Ascending aorta (tissue), 2 donors: Measurements from ENCODE around the gene GPR171. TPM values are rescaled to one million over a fixed set of nuclear protein-coding genes. Genes with fewer than 3 reads are reported as not detected.
"Not testable (repeated sequence)": the region's sequence is repeated elsewhere in the genome, so short reads cannot be mapped to it uniquely, and the experiment has no call there.

Experiments used
- DNase-seq, 2 donors: peaks; one replicate each; pipeline ENCODE4 v3.0.0-alpha.2; 2019; ENCODE audit warnings: low spot score in 2 of 2
- H3K27ac ChIP-seq, 2 donors: fragments of 200-600 bp; sonication (generic); one replicate each; pipeline ENCODE4 v1.5.1; 2016 to 2017; ENCODE audit warnings: mild to moderate bottlenecking in 1 of 2
- H3K27me3 ChIP-seq: fragments of 200-600 bp; sonication (generic); one replicate; pipeline ENCODE4 v1.5.1; 2017
- H3K36me3 ChIP-seq, 2 donors: fragments of 200-600 bp; sonication (generic); one replicate each; pipeline ENCODE4 v1.5.1; 2016
- H3K4me1 ChIP-seq, 2 donors: fragments of 200-600 bp; sonication (generic); one replicate each; pipeline ENCODE4 v1.5.1; 2016 to 2017; ENCODE audit warnings: mild to moderate bottlenecking in 1 of 2
- H3K4me3 ChIP-seq, 2 donors: fragments of 200-600 bp; sonication (generic); one replicate each; pipeline ENCODE4 v1.5.1; 2016 to 2017; ENCODE audit warnings: mild to moderate bottlenecking in 1 of 2
- H3K9me3 ChIP-seq, 2 donors: fragments of 200-600 bp; sonication (generic); one replicate each; pipeline ENCODE4 v1.5.1; 2016
- CTCF ChIP-seq, 3 experiments: fragments of 200-600 bp in 2 of 3; fragments of 450-650 bp in 1 of 3; sonication (generic) in 2 of 3; IDR thresholded peaks; one replicate each; pipeline ENCODE4 v1.5.1; 2016 to 2019; ENCODE audit warnings: antibody characterized with exemption in 3 of 3, mild to moderate bottlenecking in 1 of 3, moderate library complexity in 1 of 3
- intact Hi-C: fragments of 100-400 bp; cut with DNase I; formaldehyde crosslinking; loops from one replicate; pipeline ENCODE4 v1.15.1; 2023
- total RNA-seq: library from RNA; depleted of rRNA; stranded (reverse); fragments of >200 nt; gene quantifications from one replicate; pipeline ENCODE4 v1.1.0, GENCODE V29; 2016

GPR171 gene
- total RNA-seq, 1 donor from 2014 or later, result 3.2 TPM

- Histone ChIP-seq H3K4me1 (peaks cover 6% of the 10 kb centered on the region in 2 donors), H3K27me3 (no peaks in the 10 kb centered on the region), H3K36me3 (no peaks in the 10 kb centered on the region), H3K9me3 (no peaks in the 10 kb centered on the region), H3K4me3 (no peak overlapping the region), H3K27ac (no peak overlapping the region)
- DNase-seq, result no peak
- intact Hi-C loops, result no loop called here
- TF ChIP-seq CTCF (IDR thresholded peaks at IDR 0.05), result no peak
Measured at GRCh38 chr3:151232991-151233390, 30.0 kb upstream of the GPR171 start.

GRCh38 chr3:151232403-151232802, 29.4 kb upstream of the GPR171 start:
- H3K9me3 ChIP-seq, H3K4me1 ChIP-seq, H3K36me3 ChIP-seq, H3K27ac ChIP-seq, H3K27me3 ChIP-seq, H3K4me3 ChIP-seq, DNase-seq, intact Hi-C loops: not testable (repeated sequence)

GRCh38 chr3:151230646-151231045, 27.6 kb upstream of the GPR171 start:
- DNase-seq, result no peak
- no peak for TF ChIP-seq CTCF (IDR thresholded peaks at IDR 0.05)
- no peaks in the 10 kb centered on the region for H3K9me3 ChIP-seq
- H3K4me3 ChIP-seq, result no peak overlapping the region
- no peaks in the 10 kb centered on the region for H3K27me3 ChIP-seq
- no peaks in the 10 kb centered on the region for H3K36me3 ChIP-seq
- peaks cover 6 to 8% of the 10 kb centered on the region in 2 donors for H3K4me1 ChIP-seq
- no peak overlapping the region for H3K27ac ChIP-seq
- intact Hi-C loops, result no loop called here

DNA sequence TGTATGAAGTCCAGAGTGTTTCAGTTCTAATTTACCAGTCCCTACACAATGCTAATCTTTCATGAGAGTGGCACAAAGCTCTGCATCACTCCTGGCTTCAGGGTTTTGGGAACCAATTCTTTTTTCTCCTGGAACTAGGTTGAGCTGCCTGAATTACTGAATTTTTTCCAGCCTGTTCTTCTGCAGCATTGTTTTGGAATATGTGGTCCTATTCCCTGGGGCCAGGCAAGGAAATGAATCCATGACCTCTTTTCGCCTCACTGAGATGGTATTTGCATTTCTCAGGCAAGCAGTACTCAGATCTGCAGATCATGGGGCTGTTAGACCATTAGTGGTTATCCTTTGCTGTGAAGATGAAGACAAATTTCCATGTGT, 25.6 kb upstream of the GPR171 start:
- intact Hi-C loops, result loop anchor here (5.0 kb wide), 3 partner anchors 434 to 689 kb away; no protein-coding TSS in a partner anchor
- no peak for DNase-seq
- H3K4me3 ChIP-seq, result no peak overlapping the region
- no peaks in the 10 kb centered on the region for H3K27me3 ChIP-seq
- peaks cover 6 to 8% of the 10 kb centered on the region in 2 donors for H3K4me1 ChIP-seq
- H3K9me3 ChIP-seq, result no peaks in the 10 kb centered on the region
- no peak for TF ChIP-seq CTCF (IDR thresholded peaks at IDR 0.05)
- H3K36me3 ChIP-seq, result no peaks in the 10 kb centered on the region
- peak overlapping the region in 1 of 2 donors; percentile 5 for H3K27ac ChIP-seq

- Histone ChIP-seq H3K27ac (peak overlapping the region in 1 of 2 donors; percentile 5), H3K4me3 (no peak overlapping the region), H3K36me3 (no peaks in the 10 kb centered on the region), H3K9me3 (no peaks in the 10 kb centered on the region), H3K27me3 (no peaks in the 10 kb centered on the region), H3K4me1 (peaks cover 6 to 8% of the 10 kb centered on the region in 2 donors)
- intact Hi-C loops, result loop anchor here (1.0 to 5.0 kb wide), 4 partner anchors 55 to 689 kb away; no protein-coding TSS in a partner anchor
- peak; percentile 14 to 80 for DNase-seq
- TF ChIP-seq CTCF (IDR thresholded peaks at IDR 0.05), result peak; percentile 83 to 88 (median 86)
Measured at GRCh38 chr3:151227807-151228665, 25.0 kb upstream of the GPR171 start.

DNA sequence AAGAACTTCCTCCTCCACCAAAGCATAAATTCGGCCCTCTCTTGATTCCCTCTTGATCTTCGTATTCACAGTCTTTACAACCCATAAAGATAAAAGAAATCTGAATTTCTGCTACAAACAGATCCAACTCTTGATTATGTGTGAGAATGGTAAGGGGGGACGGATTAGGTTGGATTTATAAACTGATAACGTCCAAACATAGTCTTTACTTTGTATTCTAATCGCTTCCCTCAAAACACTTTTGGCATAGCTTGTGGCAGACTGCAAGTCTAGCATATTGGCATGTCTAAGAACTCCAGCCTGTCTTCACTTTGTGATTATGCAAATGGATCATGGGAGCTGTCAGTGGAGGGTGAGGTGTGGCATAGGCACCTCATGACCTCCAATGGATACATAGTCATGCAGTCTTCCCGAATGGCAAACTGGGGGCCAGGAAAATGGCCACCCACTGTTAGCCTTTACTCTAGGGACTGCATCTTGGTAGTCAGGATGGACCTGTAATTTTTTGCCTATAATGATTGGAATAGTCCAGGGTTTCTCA, 24.3 kb upstream of the GPR171 start:
- no peaks in the 10 kb centered on the region for H3K36me3 ChIP-seq
- no peak overlapping the region for H3K27ac ChIP-seq
- H3K9me3 ChIP-seq, result no peaks in the 10 kb centered on the region
- intact Hi-C loops, result loop anchor here (1.0 to 5.0 kb wide), 4 partner anchors 56 to 690 kb away; no protein-coding TSS in a partner anchor
- no peaks in the 10 kb centered on the region for H3K27me3 ChIP-seq
- peaks cover 6 to 8% of the 10 kb centered on the region in 2 donors for H3K4me1 ChIP-seq
- no peak overlapping the region for H3K4me3 ChIP-seq
- no peak for DNase-seq
- TF ChIP-seq CTCF (IDR thresholded peaks at IDR 0.05), result no peak
